Activated T-helper 17 cell treated with anti-CD3 and anti-CD28 coated beads, Interleukin-2, amount 50 U/mL, for 72 hours (primary cell): ENCODE data around the gene KIAA1217. TPM values are rescaled to one million over a fixed set of nuclear protein-coding genes. Genes with fewer than 3 reads are reported as not detected.

Source experiments
- ATAC-seq: fragments of 150-1000 bp; cut with Tn5 transposase; replicated peaks from 2 replicates; pipeline ENCODE4 v1.10.0; 2021; ENCODE audit warnings: mild to moderate bottlenecking, moderate library complexity
- H3K27ac Mint-ChIP-seq: one replicate; pipeline ENCODE4 v1.8.0; 2022; ENCODE audit warnings: mixed read lengths
- H3K27me3 Mint-ChIP-seq: one replicate; pipeline ENCODE4 v1.8.0; 2022; ENCODE audit warnings: mixed read lengths
- H3K36me3 Mint-ChIP-seq: one replicate; pipeline ENCODE4 v1.8.0; 2022; ENCODE audit warnings: low read depth, mild to moderate bottlenecking, mixed read lengths
- H3K4me1 Mint-ChIP-seq: one replicate; pipeline ENCODE4 v1.8.0; 2022; ENCODE audit warnings: mixed read lengths
- H3K4me3 Mint-ChIP-seq: one replicate; pipeline ENCODE4 v1.8.0; 2022; ENCODE audit warnings: mild to moderate bottlenecking, mixed read lengths
- H3K9me3 Mint-ChIP-seq: one replicate; pipeline ENCODE4 v1.8.0; 2022; ENCODE audit warnings: mixed read lengths
- total RNA-seq, 2 donors: library from RNA; stranded (reverse); gene quantifications; one replicate each; pipeline ENCODE4 v1.2.3, GENCODE V29; 2022

The KIAA1217 gene, protein sequence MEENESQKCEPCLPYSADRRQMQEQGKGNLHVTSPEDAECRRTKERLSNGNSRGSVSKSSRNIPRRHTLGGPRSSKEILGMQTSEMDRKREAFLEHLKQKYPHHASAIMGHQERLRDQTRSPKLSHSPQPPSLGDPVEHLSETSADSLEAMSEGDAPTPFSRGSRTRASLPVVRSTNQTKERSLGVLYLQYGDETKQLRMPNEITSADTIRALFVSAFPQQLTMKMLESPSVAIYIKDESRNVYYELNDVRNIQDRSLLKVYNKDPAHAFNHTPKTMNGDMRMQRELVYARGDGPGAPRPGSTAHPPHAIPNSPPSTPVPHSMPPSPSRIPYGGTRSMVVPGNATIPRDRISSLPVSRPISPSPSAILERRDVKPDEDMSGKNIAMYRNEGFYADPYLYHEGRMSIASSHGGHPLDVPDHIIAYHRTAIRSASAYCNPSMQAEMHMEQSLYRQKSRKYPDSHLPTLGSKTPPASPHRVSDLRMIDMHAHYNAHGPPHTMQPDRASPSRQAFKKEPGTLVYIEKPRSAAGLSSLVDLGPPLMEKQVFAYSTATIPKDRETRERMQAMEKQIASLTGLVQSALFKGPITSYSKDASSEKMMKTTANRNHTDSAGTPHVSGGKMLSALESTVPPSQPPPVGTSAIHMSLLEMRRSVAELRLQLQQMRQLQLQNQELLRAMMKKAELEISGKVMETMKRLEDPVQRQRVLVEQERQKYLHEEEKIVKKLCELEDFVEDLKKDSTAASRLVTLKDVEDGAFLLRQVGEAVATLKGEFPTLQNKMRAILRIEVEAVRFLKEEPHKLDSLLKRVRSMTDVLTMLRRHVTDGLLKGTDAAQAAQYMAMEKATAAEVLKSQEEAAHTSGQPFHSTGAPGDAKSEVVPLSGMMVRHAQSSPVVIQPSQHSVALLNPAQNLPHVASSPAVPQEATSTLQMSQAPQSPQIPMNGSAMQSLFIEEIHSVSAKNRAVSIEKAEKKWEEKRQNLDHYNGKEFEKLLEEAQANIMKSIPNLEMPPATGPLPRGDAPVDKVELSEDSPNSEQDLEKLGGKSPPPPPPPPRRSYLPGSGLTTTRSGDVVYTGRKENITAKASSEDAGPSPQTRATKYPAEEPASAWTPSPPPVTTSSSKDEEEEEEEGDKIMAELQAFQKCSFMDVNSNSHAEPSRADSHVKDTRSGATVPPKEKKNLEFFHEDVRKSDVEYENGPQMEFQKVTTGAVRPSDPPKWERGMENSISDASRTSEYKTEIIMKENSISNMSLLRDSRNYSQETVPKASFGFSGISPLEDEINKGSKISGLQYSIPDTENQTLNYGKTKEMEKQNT (N-terminal part only)
- 1 to 10 TPM; 2.1 to 2.6 TPM for total RNA-seq

DNA sequence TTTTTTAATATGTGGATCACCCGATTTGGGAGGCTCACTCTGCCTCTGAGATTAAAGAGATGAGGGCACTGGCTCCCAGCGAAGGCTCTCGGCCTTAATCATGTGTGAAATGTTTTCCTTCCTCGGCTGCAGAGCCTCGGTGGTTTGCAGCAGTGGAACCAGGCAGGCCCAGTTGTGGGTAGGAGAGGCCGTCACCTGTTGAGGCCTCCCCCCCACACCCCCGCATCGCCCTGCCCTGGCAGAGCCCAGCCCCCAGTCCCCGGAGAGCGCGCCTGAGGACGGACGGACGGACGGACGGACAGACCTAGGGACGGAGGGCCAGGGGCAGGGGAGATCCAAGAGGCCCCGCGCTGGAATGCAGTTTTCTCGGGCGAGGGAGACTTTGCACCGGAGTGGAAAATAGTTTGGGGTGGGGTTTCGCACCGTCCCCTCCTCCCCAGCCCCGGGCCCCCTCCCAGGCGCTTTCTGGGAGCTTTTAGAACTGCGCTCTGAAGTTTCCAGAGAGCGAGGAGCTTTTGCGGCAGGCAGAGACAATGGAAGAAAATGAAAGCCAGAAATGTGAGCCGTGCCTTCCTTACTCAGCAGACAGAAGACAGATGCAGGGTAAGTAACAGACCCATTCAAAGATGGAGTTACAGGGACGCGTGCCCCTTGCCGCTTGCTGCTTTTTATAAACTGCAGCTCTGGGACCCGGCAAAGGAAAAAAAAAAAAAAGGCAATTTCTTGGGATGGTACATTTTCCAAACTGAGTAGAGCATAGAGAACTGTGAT is at the start of gene KIAA1217:
TSS of gene KIAA1217 (plus strand) at position 478 of the 771 bp plus-strand sequence. CDS start at position 534, 56 bp downstream.
- peak; percentile 29 for ATAC-seq
- peaks cover 55% of the 10 kb centered on the region for H3K27me3 Mint-ChIP-seq
- H3K9me3 Mint-ChIP-seq, result no peaks in the 10 kb centered on the region
- peaks cover 5% of the 10 kb centered on the region for H3K4me1 Mint-ChIP-seq
- H3K27ac Mint-ChIP-seq, result peak within 1 kb of the TSS; percentile 85
- H3K36me3 Mint-ChIP-seq, result peaks cover 5% of the 10 kb centered on the region
- H3K4me3 Mint-ChIP-seq, result peak within 1 kb of the TSS; percentile 75

DNA sequence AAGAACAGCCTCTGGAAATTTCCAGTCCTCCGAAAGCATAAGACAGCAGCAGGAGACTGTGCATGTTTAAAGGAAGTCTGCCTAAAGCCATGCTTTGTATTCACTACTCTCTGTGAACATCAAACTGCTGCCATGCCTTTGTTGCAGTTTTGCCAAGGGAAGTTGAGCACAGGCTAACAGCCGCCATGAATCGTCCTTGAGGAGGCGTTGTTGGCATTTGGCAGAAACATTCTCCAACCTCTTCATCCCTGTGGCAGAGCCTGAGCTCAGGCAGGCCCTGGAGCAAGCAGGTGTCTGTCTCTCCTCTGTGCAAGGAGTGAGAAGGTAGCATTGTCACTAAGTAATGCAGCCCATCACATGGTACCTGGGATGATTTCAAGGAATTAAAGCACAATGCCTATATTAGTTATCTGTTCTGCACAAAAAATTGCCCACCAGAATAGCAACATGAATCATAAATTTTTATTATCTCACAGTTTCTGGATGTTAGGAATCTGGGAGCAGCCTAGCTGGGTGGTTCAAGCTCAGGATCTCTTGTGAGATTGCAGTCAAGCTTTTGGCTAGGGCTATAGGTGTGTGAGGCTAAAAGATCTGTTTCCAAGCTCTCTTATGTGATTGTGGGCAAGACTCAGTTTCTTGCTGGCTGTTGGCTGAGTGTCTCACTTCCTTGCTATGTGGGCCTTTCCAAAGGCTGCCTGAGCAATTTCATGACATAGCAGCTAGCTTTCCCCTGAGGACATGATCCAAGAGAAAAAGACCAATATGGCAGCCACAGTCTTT is 46.5 kb upstream of the KIAA1217 start:
- H3K4me1 Mint-ChIP-seq, result no peaks in the 10 kb centered on the region
- H3K4me3 Mint-ChIP-seq, result no peak overlapping the region
- no peaks in the 10 kb centered on the region for H3K27me3 Mint-ChIP-seq
- no peaks in the 10 kb centered on the region for H3K36me3 Mint-ChIP-seq
- H3K27ac Mint-ChIP-seq, result no peak overlapping the region
- peaks cover under 1% of the 10 kb centered on the region for H3K9me3 Mint-ChIP-seq
- ATAC-seq, result no peak

DNA sequence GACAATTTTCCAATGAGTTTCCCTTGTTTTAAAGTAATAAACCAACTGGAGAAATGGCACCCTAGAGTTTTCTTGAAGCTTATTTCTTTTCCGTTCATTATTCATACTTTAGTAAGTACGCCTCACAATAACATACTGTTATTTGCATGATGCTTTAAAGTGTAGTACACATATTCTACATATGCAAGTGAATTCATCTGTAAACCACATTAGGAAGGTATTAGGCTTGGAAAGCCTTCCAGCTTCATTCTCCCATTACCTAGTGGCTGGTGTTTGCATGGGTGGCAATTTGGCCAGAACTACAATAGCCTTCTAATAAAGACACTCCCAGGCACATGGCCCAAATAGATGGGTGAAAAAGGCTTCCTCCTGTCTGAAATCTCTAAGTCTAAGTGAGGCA is 45.5 kb upstream of the KIAA1217 start:
- no peaks in the 10 kb centered on the region for H3K36me3 Mint-ChIP-seq
- H3K4me1 Mint-ChIP-seq, result no peaks in the 10 kb centered on the region
- H3K27me3 Mint-ChIP-seq, result no peaks in the 10 kb centered on the region
- no peak overlapping the region for H3K4me3 Mint-ChIP-seq
- H3K27ac Mint-ChIP-seq, result no peak overlapping the region
- no peaks in the 10 kb centered on the region for H3K9me3 Mint-ChIP-seq
- ATAC-seq, result no peak

DNA sequence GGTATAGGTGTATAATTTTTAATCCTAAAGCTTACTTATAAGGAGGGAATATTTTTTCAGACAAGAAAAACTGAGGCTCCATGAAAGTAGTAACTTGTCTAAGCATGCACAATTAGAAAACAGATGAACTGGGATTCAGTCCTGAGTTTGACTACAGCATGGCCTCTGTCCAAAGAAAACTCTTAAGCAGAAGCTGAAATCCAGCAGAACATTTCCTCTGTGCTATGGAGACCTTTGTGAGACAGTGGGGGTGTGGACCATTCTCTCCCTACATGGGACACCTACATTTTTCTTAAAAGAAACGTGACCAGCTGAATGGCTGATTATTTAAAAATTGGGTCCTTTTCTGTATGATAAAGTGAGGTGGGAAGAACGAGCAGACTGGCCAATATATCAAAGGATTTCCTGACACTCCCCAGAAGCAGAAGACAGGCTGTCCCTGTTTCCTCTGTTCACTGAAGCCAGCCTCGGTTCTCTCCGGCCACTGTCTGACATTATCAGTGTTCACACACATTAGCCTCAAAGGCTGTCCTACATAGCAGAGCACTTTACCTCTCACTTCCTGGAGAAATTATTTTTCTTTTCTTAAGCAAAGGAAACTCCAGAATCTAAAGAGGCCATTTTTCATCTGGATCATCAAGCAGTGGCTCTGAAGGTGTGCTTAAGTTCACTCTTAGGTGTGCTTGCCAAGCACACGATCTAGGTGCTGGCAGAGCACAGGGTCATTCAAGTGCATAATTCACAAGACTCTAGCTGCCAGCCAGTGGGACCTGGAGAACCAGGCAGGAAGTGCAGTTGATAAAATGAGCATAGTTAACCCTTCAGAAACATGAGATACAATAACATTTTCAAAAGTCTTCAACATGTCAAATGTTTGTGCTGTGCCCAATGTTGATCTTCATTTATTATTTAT is 40.4 kb upstream of the KIAA1217 start:
- H3K4me3 Mint-ChIP-seq, result no peak overlapping the region
- H3K9me3 Mint-ChIP-seq, result no peaks in the 10 kb centered on the region
- H3K27ac Mint-ChIP-seq, result no peak overlapping the region
- no peaks in the 10 kb centered on the region for H3K4me1 Mint-ChIP-seq
- no peaks in the 10 kb centered on the region for H3K27me3 Mint-ChIP-seq
- no peaks in the 10 kb centered on the region for H3K36me3 Mint-ChIP-seq
- ATAC-seq, result no peak

DNA sequence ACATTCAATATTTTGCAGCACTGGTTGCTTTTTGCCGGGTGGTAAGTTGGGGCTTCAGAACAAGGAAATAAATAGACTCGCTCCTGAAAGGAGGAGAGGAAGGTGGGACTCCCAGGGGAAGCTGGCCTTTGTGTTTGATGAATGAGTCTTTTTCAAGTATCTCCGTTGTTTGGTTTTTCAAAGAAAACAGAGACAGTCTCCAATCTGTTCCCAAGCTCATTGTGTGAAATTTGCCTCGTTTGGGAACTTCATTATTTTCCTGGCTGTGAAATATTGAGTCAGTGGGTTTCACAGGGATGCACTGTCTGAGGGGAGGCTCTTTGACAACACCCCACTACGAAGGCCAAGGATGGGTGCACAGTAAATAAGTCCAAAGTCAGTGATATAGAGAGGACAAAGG is 38.7 kb upstream of the KIAA1217 start:
- H3K27ac Mint-ChIP-seq, result no peak overlapping the region
- H3K4me1 Mint-ChIP-seq, result no peaks in the 10 kb centered on the region
- H3K4me3 Mint-ChIP-seq, result no peak overlapping the region
- ATAC-seq, result no peak
- no peaks in the 10 kb centered on the region for H3K27me3 Mint-ChIP-seq
- no peaks in the 10 kb centered on the region for H3K36me3 Mint-ChIP-seq
- no peaks in the 10 kb centered on the region for H3K9me3 Mint-ChIP-seq

DNA sequence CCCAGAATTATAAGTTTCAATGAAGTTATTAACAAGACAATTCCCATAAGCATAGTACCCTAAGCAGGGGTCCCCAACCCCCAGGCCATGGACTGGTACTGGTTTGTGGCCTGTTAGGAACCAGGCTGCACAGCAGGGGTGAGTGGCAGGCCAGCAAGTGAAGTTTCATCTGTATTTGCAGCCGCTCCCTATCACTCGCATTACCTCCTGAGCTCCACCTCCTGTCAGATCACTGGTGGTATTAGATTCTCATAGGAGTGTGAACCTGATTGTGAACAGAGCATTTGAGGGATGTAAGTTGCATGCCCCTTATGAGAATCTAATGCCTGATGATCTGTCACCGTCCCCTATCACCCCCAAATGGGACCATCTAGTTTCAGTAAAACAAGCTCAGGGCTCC is 36.0 kb upstream of the KIAA1217 start:
- ATAC-seq, result no peak
- no peak overlapping the region for H3K27ac Mint-ChIP-seq
- H3K4me1 Mint-ChIP-seq, result no peaks in the 10 kb centered on the region
- H3K4me3 Mint-ChIP-seq, result no peak overlapping the region
- H3K36me3 Mint-ChIP-seq, result no peaks in the 10 kb centered on the region
- H3K27me3 Mint-ChIP-seq, result no peaks in the 10 kb centered on the region
- no peaks in the 10 kb centered on the region for H3K9me3 Mint-ChIP-seq

DNA sequence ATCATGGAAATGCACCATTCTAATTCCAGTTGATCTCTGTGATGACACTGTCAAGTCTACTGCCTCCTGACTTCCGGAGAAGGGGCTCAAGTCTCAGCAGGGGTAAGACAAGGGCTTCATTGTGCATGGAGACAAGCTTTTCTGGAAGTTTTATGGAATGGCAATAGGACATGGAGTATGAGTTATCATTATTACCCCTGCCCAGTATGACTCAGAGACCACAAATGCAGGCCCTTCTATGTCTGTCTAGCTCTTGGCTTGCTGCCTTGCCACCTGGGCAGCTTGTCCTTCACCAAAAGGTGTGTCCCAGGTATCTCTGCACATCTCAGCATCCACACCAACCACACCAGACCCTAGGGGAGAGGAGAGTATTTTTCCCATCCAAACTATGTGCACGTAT is 34.9 kb upstream of the KIAA1217 start:
- Mint-ChIP-seq H3K4me3 (no peak overlapping the region), H3K9me3 (peaks cover 3% of the 10 kb centered on the region), H3K36me3 (no peaks in the 10 kb centered on the region), H3K4me1 (no peaks in the 10 kb centered on the region), H3K27me3 (no peaks in the 10 kb centered on the region), H3K27ac (no peak overlapping the region)
- ATAC-seq, result no peak

DNA sequence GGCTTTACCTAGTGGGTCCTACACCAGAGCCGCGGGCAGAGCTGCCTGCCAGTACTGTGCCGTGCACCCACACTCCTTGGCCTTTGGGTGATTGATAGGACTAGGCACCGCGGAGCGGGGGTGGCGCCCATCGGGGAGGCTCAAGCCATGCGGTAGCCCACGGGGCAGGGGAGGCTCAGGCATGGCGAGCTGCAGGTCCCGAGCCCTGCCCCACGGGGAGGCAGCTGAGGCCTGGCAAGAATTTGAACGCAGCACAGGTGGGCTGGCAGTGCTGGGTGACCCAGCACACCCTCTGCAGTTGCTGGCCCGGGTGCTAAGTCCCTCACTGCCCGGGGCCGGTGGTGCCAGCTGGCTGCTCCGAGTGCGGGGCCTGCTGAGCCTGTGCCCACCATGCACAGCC is 32.3 kb upstream of the KIAA1217 start:
- no peaks in the 10 kb centered on the region for H3K36me3 Mint-ChIP-seq
- H3K27me3 Mint-ChIP-seq, result peaks cover 10% of the 10 kb centered on the region
- H3K27ac Mint-ChIP-seq, result no peak overlapping the region
- H3K4me1 Mint-ChIP-seq, result no peaks in the 10 kb centered on the region
- peaks cover 14% of the 10 kb centered on the region for H3K9me3 Mint-ChIP-seq
- no peak overlapping the region for H3K4me3 Mint-ChIP-seq
- no peak for ATAC-seq

DNA sequence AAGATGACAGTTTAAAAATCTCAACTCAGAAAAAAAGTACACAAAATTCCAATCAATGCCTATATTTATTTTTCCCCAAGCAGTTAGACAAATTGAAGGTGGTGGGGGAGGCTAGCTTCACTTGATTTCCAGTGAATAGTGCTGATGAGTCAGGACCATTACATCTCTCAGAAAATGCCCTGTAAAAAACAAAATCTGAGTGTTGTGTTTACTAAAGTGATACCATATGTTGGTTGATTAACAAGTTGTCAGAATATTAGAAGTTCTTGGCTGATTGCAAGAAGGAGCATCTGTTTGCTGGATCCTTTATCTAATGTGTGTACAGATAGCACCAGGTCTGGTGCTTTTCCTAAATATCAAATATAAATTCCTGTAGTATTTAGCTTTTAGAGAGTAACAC is 31.3 kb upstream of the KIAA1217 start:
- Mint-ChIP-seq H3K9me3 (peaks cover 14% of the 10 kb centered on the region), H3K36me3 (no peaks in the 10 kb centered on the region), H3K27ac (no peak overlapping the region), H3K27me3 (peaks cover 13% of the 10 kb centered on the region), H3K4me3 (no peak overlapping the region), H3K4me1 (no peaks in the 10 kb centered on the region)
- no peak for ATAC-seq

DNA sequence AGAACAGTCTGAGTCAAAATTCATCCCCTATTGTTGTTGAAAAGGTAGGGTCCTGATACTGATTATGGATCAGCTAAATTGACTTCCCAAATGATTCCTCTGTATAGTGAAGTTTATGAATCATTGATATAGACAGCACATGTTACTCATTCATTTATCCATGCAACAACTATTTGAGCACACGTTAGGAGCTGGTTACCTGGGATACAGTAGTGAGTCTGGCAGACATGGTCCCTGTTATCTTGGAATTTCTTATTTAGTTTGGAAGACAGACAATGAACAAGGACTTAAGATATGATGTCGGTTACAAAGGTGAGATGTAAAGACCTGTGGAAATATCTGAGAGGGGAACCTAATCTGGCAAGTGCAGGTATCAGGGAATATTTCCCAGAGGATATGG is 28.0 kb upstream of the KIAA1217 start:
- no peaks in the 10 kb centered on the region for H3K4me1 Mint-ChIP-seq
- H3K4me3 Mint-ChIP-seq, result no peak overlapping the region
- ATAC-seq, result no peak
- H3K36me3 Mint-ChIP-seq, result no peaks in the 10 kb centered on the region
- no peak overlapping the region for H3K27ac Mint-ChIP-seq
- H3K27me3 Mint-ChIP-seq, result peaks cover 18% of the 10 kb centered on the region
- H3K9me3 Mint-ChIP-seq, result peaks cover 14% of the 10 kb centered on the region

DNA sequence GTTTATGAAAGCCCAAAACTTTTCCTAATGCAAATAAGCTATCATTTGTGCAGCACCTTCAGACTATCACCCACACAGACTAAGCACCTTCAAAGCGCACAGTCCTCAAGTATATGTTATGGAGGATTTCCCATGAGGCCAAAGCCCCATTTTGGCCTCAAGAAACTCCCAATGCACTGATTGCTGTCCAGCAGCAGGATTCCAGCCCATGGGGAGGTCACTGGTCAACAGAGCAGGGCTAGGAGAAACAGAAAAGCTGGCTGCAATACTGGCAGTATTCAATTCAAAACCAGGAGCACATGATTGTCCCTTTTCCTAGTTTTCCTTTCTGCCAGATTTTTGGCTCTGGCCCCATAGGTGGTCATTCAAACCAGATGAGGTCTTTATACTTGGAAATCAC is 24.5 kb upstream of the KIAA1217 start:
- H3K27ac Mint-ChIP-seq, result no peak overlapping the region
- peaks cover 28% of the 10 kb centered on the region for H3K27me3 Mint-ChIP-seq
- H3K9me3 Mint-ChIP-seq, result peaks cover 9% of the 10 kb centered on the region
- no peaks in the 10 kb centered on the region for H3K4me1 Mint-ChIP-seq
- H3K36me3 Mint-ChIP-seq, result no peaks in the 10 kb centered on the region
- H3K4me3 Mint-ChIP-seq, result no peak overlapping the region
- ATAC-seq, result no peak

DNA sequence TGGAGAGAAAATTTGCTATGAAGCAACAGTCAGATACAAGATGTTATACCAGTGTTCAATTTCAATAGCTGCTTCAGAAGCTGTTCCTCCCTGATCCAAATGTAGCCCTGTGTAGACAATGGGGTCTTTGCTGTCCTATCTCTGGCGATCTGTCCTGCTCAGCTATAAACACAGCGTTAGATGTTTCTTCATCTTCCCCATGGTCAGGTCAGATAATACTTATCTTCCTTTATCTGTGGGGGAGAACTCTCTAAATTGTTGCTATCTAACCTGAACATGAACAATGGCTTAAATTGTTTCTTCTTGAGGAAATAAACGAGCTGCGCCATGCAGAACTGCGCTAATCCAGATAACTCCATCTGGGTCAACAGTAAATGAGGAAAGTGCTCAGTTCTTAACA is 15.6 kb upstream of the KIAA1217 start:
- no peaks in the 10 kb centered on the region for H3K36me3 Mint-ChIP-seq

More for the DNA sequence above, 15.6 kb upstream of the KIAA1217 start:
- H3K4me3 Mint-ChIP-seq, result no peak overlapping the region
- H3K27ac Mint-ChIP-seq, result no peak overlapping the region
- no peaks in the 10 kb centered on the region for H3K4me1 Mint-ChIP-seq
- H3K9me3 Mint-ChIP-seq, result no peaks in the 10 kb centered on the region
- ATAC-seq, result no peak
- H3K27me3 Mint-ChIP-seq, result peaks cover 8% of the 10 kb centered on the region
